ENCODE data around the gene SIRPG.

The SIRPG gene

DNA sequence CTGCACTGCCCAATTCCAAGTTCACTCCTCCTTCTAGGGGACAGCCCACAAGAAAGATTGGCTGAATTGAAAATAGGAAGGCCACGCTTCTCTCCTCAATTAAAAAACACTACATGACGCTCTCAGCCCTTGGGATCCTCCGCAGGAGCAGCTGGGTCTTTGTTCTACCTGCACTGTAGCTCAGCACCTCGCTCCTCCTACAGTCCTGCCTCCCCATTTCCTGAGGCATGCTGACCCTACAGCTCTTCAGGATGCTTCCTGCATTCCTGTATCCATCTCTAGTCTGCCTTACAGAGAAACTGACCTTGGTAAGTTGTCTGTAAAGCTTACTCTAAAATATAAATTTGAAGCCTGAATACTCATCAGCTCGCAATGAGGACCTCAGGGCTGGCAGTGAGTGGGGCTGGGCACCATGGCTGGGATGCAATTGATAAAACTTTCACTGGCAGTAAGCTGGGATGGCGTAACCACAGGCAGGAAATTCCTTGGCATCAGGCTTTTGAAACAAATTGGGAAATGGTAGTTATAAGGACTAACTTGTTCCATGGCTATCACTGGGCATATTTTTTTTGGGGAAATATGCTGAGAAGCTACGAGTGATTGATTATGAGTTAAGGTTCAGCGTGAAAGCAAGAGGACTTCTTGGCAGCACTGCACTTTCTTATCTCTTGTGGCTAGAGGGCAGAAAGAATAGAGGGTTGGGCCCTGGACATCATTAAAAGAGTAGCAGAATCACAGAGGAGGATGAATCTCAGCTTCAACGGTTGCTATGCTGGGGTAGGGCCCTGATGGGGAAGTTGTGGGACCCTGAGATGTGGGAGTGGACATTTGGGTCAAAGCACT is 26.0 kb downstream of the SIRPG start:
- no peak for DNase-seq (ENCODE audit: low spot score in 2 of 2)
- no peaks in the 10 kb centered on the region for H3K9me3 Mint-ChIP-seq
- H3K27ac Mint-ChIP-seq: no peak overlapping the region
- peak overlapping the region; percentile 27 for H3K4me3 Mint-ChIP-seq
- peaks cover 19% of the 10 kb centered on the region for H3K36me3 Mint-ChIP-seq
- peaks cover 43% of the 10 kb centered on the region for H3K4me1 Mint-ChIP-seq
- ATAC-seq: peak; percentile 12

- ATAC-seq (no peak), DNase-seq (ENCODE audit: low spot score in 2 of 2) (no peak)
- Mint-ChIP-seq H3K9me3 (no peaks in the 10 kb centered on the region), H3K27ac (peak overlapping the region; percentile 36), H3K36me3 (peaks cover 19% of the 10 kb centered on the region), H3K4me3 (no peak overlapping the region), H3K4me1 (peaks cover 55% of the 10 kb centered on the region)
Measured at GRCh38 chr20:1630186-1630585, 27.4 kb downstream of the SIRPG start.

DNA sequence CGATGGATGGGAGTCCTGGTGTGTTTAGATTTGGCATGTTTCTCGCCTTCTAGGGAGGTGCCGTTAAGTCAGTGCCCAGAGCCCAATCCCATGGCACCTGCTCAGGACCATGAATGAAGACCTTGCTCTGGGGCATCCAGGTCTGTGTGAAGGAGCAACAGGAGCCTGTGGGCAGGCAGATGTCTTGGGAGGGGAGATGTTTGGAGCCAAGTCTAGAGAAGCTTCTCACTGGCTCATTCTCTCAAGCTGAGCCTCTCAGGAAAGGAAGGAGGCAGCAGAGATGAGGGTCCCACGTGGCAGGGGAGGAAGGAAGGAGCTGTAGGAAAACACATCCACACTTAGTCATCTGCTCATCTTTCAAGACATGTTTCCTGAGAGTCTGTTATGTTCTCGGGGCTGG is 28.3 kb downstream of the SIRPG start:
- Mint-ChIP-seq H3K4me1 (peaks cover 64% of the 10 kb centered on the region), H3K27ac (peak overlapping the region; percentile 65)

GRCh38 chr20:1628621-1629020 is 29.0 kb downstream of the SIRPG start:
- Mint-ChIP-seq H3K4me3 (no peak overlapping the region), H3K36me3 (peaks cover 19% of the 10 kb centered on the region), H3K27ac (peak overlapping the region; percentile 65), H3K9me3 (no peaks in the 10 kb centered on the region), H3K4me1 (peaks cover 66% of the 10 kb centered on the region)
- ATAC-seq (no peak), DNase-seq (ENCODE audit: low spot score in 2 of 2) (no peak)

More for the DNA sequence above, 28.3 kb downstream of the SIRPG start:
- Mint-ChIP-seq H3K4me3 (no peak overlapping the region), H3K36me3 (peaks cover 19% of the 10 kb centered on the region), H3K9me3 (no peaks in the 10 kb centered on the region)
- ATAC-seq (no peak), DNase-seq (ENCODE audit: low spot score in 2 of 2) (no peak)

GRCh38 chr20:1627200-1627550 is 30.4 kb downstream of the SIRPG start:
- ATAC-seq (no peak), DNase-seq (ENCODE audit: low spot score in 2 of 2) (no peak)
- Mint-ChIP-seq H3K4me1 (peaks cover 71% of the 10 kb centered on the region), H3K27ac (no peak overlapping the region), H3K4me3 (no peak overlapping the region), H3K9me3 (no peaks in the 10 kb centered on the region), H3K36me3 (peaks cover 12% of the 10 kb centered on the region)

- Mint-ChIP-seq H3K36me3 (peaks cover 12% of the 10 kb centered on the region), H3K4me1 (peaks cover 67% of the 10 kb centered on the region), H3K4me3 (no peak overlapping the region), H3K9me3 (no peaks in the 10 kb centered on the region), H3K27ac (peak overlapping the region; percentile 60)
- ATAC-seq: no peak
- DNase-seq (ENCODE audit: low spot score in 2 of 2): no peak
Measured at GRCh38 chr20:1626528-1627199, 30.9 kb downstream of the SIRPG start.

GRCh38 chr20:1625083-1625690 is 32.4 kb downstream of the SIRPG start:
- Mint-ChIP-seq H3K27ac (peak overlapping the region; percentile 5), H3K4me1 (peaks cover 73% of the 10 kb centered on the region), H3K36me3 (peaks cover 12% of the 10 kb centered on the region), H3K4me3 (peak overlapping the region; percentile 9), H3K9me3 (no peaks in the 10 kb centered on the region)
- ATAC-seq (peak; percentile 78), DNase-seq (ENCODE audit: low spot score in 2 of 2) (no peak)

GRCh38 chr20:1623501-1624205 is 33.9 kb downstream of the SIRPG start:
- Mint-ChIP-seq H3K9me3 (peaks cover 3% of the 10 kb centered on the region), H3K4me3 (no peak overlapping the region), H3K27ac (no peak overlapping the region), H3K36me3 (peaks cover 3% of the 10 kb centered on the region), H3K4me1 (peaks cover 76% of the 10 kb centered on the region)
- ATAC-seq (no peak), DNase-seq (ENCODE audit: low spot score in 2 of 2) (no peak)

DNA sequence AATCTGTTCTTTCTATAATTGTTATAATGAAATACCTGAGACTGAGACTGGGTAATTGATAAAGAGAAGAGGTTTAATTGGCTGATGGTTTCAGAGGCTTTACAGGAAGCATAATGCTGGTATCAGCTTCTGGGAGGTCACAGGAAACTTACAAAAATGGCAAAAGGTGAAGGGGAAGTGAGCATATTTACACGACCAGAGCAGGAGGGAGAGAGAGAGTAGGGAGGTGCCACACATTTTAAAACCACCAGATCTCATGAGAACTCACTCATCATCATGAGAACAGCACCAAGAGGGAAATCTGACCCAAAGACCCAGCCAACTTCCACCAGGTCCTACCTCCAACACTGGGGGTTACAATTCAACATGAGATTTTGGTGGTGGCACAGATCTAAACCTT is 35.1 kb downstream of the SIRPG start:
- peak; percentile 26 for ATAC-seq
- Mint-ChIP-seq H3K4me1 (peaks cover 74% of the 10 kb centered on the region), H3K27ac (no peak overlapping the region), H3K36me3 (no peaks in the 10 kb centered on the region), H3K4me3 (no peak overlapping the region), H3K9me3 (peaks cover 3% of the 10 kb centered on the region)
- no peak for DNase-seq (ENCODE audit: low spot score in 2 of 2)

DNA sequence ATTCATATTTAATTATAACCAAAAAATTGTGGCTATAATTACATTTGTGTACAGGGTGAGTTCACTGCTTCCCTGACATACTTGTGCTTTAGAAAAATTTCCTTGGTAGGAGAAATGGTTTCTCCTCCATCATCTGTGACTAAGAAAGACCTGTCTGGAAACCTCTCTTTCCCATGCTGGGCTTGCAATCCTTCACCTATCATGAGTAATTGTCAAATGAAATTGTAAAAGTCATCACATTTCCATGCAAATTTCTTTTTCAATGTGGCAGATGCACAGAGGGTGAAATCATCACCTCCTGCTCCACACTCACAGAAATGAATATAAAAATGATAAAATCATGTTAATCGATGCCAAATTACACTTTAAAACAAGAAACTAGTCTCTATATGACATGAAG is 36.3 kb downstream of the SIRPG start:
- Mint-ChIP-seq H3K4me1 (peaks cover 62% of the 10 kb centered on the region), H3K9me3 (peaks cover 3% of the 10 kb centered on the region), H3K27ac (no peak overlapping the region), H3K4me3 (no peak overlapping the region), H3K36me3 (no peaks in the 10 kb centered on the region)
- DNase-seq (ENCODE audit: low spot score in 2 of 2) (no peak), ATAC-seq (no peak)

- no peak within 1 kb of the TSS for H3K4me3 Mint-ChIP-seq
- ATAC-seq (peak; percentile 68), DNase-seq (ENCODE audit: low spot score in 2 of 2) (no peak)
- no peaks in the 10 kb centered on the region for H3K36me3 Mint-ChIP-seq
- peaks cover 3% of the 10 kb centered on the region for H3K9me3 Mint-ChIP-seq
- peaks cover 50% of the 10 kb centered on the region for H3K4me1 Mint-ChIP-seq
- no peak within 1 kb of the TSS for H3K27ac Mint-ChIP-seq
Measured at GRCh38 chr20:1619861-1620444, 37.6 kb downstream of the SIRPG start, which contains the start of gene SIRPB1. Gene SIRPB1 (minus strand): TSS chr20:1620009. CDS start chr20:1619944, 65 bp downstream.

GRCh38 chr20:1618954-1619540 is 38.5 kb downstream of the SIRPG start:
- H3K27ac Mint-ChIP-seq: no peak overlapping the region
- H3K4me1 Mint-ChIP-seq: peaks cover 41% of the 10 kb centered on the region
- ATAC-seq: no peak
- no peak for DNase-seq (ENCODE audit: low spot score in 2 of 2)
- no peaks in the 10 kb centered on the region for H3K36me3 Mint-ChIP-seq
- peaks cover 3% of the 10 kb centered on the region for H3K9me3 Mint-ChIP-seq
- H3K4me3 Mint-ChIP-seq: no peak overlapping the region

DNA sequence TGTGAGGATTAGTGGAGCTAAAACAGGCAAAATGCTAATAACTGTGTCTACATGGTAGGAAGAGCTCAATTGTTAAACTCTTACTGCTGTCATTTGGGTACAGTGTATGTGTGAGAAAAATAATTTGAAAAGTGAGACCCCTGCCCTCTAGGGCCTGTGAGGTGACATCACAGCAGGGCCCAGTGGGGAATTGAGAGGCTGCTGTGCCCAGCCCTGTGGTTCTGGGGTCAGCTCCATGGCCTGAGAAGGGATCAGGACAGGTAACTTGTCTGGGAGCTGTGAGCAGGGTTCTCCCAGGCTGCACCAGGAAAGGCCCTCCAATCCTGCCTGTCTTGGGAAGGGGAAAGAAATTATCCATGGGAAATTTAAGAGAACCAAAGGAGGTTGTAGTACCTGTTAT is 39.1 kb downstream of the SIRPG start:
- Mint-ChIP-seq H3K4me1 (peaks cover 41% of the 10 kb centered on the region), H3K4me3 (no peak overlapping the region), H3K9me3 (peaks cover 3% of the 10 kb centered on the region), H3K36me3 (no peaks in the 10 kb centered on the region), H3K27ac (no peak overlapping the region)
- no peak for ATAC-seq
- DNase-seq (ENCODE audit: low spot score in 2 of 2): no peak

- DNase-seq (ENCODE audit: low spot score in 2 of 2) (no peak), ATAC-seq (no peak)
- Mint-ChIP-seq H3K9me3 (peaks cover 3% of the 10 kb centered on the region), H3K36me3 (no peaks in the 10 kb centered on the region), H3K4me3 (no peak overlapping the region), H3K27ac (no peak overlapping the region), H3K4me1 (peaks cover 27% of the 10 kb centered on the region)
Measured at GRCh38 chr20:1616858-1617434, 40.6 kb downstream of the SIRPG start.

Measured in stimulated activated effector memory CD8-positive, alpha-beta T cell treated with anti-CD3 and anti-CD28 coated beads, Interleukin-12 subunit alpha, Interleukin-12 subunit beta, amount 100 ng/mL, for 72 hours (primary cell).